Epithelial cell of proximal tubule (primary cell): ENCODE data around the gene CNTN5. TPM values are rescaled to one million over a fixed set of nuclear protein-coding genes. Genes with fewer than 3 reads are reported as not detected.
A peak's percentile ranks its signal among the peaks of the same experiment; 100 is the strongest.

ENCODE experiments used
- DNase-seq: peaks from one replicate; pipeline ENCODE4 v3.0.0-alpha.2; 2011; ENCODE audit warnings: low read depth
- H3K4me3 ChIP-seq: 2 replicates; pipeline ENCODE4 v1.5.1; 2011; ENCODE audit warnings: low read depth, mild to moderate bottlenecking, low read length
- CTCF ChIP-seq: conservative IDR thresholded peaks from 2 replicates; pipeline ENCODE4 v1.5.1; 2012; ENCODE audit warnings: low read depth, mild to moderate bottlenecking, low read length
- total RNA-seq: library from RNA; depleted of rRNA; stranded (reverse); fragments of >200 nt; gene quantifications from 2 replicates; pipeline ENCODE4 v1.2.3, GENCODE V29; 2015

The CNTN5 gene
- total RNA-seq, 1 donor from 2014 or later = not detected

GRCh38 chr11:99682646-99683045 lies 661.9 kb downstream of the CNTN5 start:
- no peak overlapping the region for H3K4me3 ChIP-seq
- TF ChIP-seq CTCF = no peak
- no peak for DNase-seq

GRCh38 chr11:99683933-99684332 lies 663.2 kb downstream of the CNTN5 start:
- DNase-seq = no peak
- no peak for TF ChIP-seq CTCF
- H3K4me3 ChIP-seq = no peak overlapping the region

- no peak for DNase-seq
- no peak for TF ChIP-seq CTCF
- H3K4me3 ChIP-seq = no peak overlapping the region
Measured at GRCh38 chr11:99686838-99687237, 666.1 kb downstream of the CNTN5 start.

- DNase-seq = no peak
- no peak overlapping the region for H3K4me3 ChIP-seq
- TF ChIP-seq CTCF = peak; percentile 25
Measured at GRCh38 chr11:99687320-99687719, 666.6 kb downstream of the CNTN5 start.

GRCh38 chr11:99693941-99694492 lies 673.3 kb downstream of the CNTN5 start:
- no peak for DNase-seq
- TF ChIP-seq CTCF = no peak
- no peak overlapping the region for H3K4me3 ChIP-seq

GRCh38 chr11:99695106-99695505 lies 674.4 kb downstream of the CNTN5 start:
- no peak for TF ChIP-seq CTCF
- no peak for DNase-seq
- no peak overlapping the region for H3K4me3 ChIP-seq

- no peak overlapping the region for H3K4me3 ChIP-seq
- DNase-seq = no peak
- no peak for TF ChIP-seq CTCF
Measured at GRCh38 chr11:99706848-99707247, 686.1 kb downstream of the CNTN5 start.
